Measurements from ENCODE around the gene SUN3.
A peak's percentile ranks its signal among the peaks of the same experiment; 100 is the strongest.

Gene SUN3

GRCh38 chr7:48028938-48029337, at the start of gene SUN3:
TSS of gene SUN3 (minus strand) at chr7:48029107. CDS start at chr7:48028938, 169 bp downstream.
- no peak for DNase-seq

GRCh38 chr7:48078470-48078869, 49.6 kb upstream of the SUN3 start:
- DNase-seq = no peak

- DNase-seq = no peak
Observed at GRCh38 chr7:48077423-48077822, 48.5 kb upstream of the SUN3 start.

GRCh38 chr7:48074204-48074654, 45.3 kb upstream of the SUN3 start:
- DNase-seq = no peak

- DNase-seq = no peak
Observed at GRCh38 chr7:48067475-48067874, 38.6 kb upstream of the SUN3 start.

- DNase-seq = no peak
Observed at GRCh38 chr7:48063985-48064384, 35.1 kb upstream of the SUN3 start.

GRCh38 chr7:48059706-48060105, 30.8 kb upstream of the SUN3 start:
- DNase-seq = no peak

GRCh38 chr7:48058990-48059389, 30.1 kb upstream of the SUN3 start:
- DNase-seq = no peak

GRCh38 chr7:48053736-48054135, 24.8 kb upstream of the SUN3 start:
- no peak for DNase-seq

GRCh38 chr7:48052748-48053147, 23.8 kb upstream of the SUN3 start:
- DNase-seq = no peak

- no peak for DNase-seq
Observed at GRCh38 chr7:48049850-48050249, 20.9 kb upstream of the SUN3 start.

GRCh38 chr7:48048113-48048512, 19.2 kb upstream of the SUN3 start:
- no peak for DNase-seq

GRCh38 chr7:48046458-48046857, 17.6 kb upstream of the SUN3 start:
- DNase-seq = no peak

GRCh38 chr7:48045195-48045765, 16.4 kb upstream of the SUN3 start:
- DNase-seq = no peak

GRCh38 chr7:48042636-48043035, 13.7 kb upstream of the SUN3 start:
- DNase-seq = no peak

- no peak for DNase-seq
Observed at GRCh38 chr7:48042216-48042615, 13.3 kb upstream of the SUN3 start.

GRCh38 chr7:48041653-48041970, 12.7 kb upstream of the SUN3 start:
- no peak for DNase-seq

GRCh38 chr7:48040944-48041652, 12.2 kb upstream of the SUN3 start:
- DNase-seq = no peak

- no peak for DNase-seq
Observed at GRCh38 chr7:48038815-48039506, 10.1 kb upstream of the SUN3 start.

GRCh38 chr7:48035967-48036478, 7.1 kb upstream of the SUN3 start:
- DNase-seq = no peak

- DNase-seq = peak; percentile 49
Observed at GRCh38 chr7:48035301-48035966, 6.5 kb upstream of the SUN3 start, which contains the start of gene C7orf57. TSS of gene C7orf57 (plus strand) at chr7:48035543. CDS start at chr7:48036309, 766 bp downstream.

- DNase-seq = no peak
Observed at GRCh38 chr7:48033922-48034321, 5.0 kb upstream of the SUN3 start.

GRCh38 chr7:48031111-48031510, 2.2 kb upstream of the SUN3 start:
- DNase-seq = no peak

Measured in NCI-H510A (cell line).